ENCODE measurements around the gene CYP3A5.
"Not testable (repeated sequence)": the region's sequence is repeated elsewhere in the genome, so short reads cannot be mapped to it uniquely, and the experiment has no call there.

Gene CYP3A5

GRCh38 chr7:99637414-99637813 lies 42.4 kb downstream of the CYP3A5 start:
- not testable (repeated sequence) for DNase-seq

GRCh38 chr7:99631295-99632109 lies 48.3 kb downstream of the CYP3A5 start:
- no peak for DNase-seq

DNA sequence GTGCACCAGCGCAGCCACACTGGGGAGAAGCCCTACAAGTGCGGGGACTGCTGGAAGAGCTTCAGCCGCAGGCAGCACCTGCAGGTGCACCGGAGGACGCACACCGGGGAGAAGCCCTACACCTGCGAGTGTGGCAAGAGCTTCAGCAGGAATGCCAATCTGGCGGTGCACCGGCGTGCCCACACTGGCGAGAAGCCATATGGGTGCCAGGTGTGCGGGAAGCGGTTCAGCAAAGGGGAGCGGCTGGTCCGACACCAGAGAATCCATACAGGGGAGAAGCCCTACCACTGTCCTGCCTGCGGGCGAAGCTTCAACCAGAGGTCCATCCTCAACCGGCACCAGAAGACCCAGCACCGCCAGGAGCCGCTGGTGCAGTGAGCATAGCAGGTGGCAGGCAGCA lies 50.2 kb downstream of the CYP3A5 start:
- no peak for DNase-seq

GRCh38 chr7:99628471-99629465 lies 51.0 kb downstream of the CYP3A5 start:
- DNase-seq = no peak

DNA sequence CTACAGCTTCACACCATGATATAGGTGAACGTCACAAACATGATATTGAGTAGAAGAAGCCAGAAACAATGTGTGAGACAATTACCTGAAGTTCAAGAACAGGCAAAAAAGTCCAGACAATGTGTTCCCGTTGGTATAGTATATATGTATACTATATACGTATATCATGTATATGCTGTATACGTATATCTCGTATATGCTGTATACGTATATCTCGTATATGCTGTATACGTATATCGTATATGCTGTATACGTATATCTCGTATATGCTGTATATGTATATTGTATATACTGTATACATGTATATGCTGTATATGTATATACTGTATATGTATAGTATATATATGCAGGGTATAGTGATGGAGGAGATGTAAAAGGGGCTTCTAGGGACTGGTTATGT lies 52.3 kb downstream of the CYP3A5 start:
- DNase-seq = no peak

- DNase-seq = no peak
Measured at GRCh38 chr7:99626661-99627060, 53.1 kb downstream of the CYP3A5 start.

GRCh38 chr7:99625961-99626360 lies 53.8 kb downstream of the CYP3A5 start:
- no peak for DNase-seq

GRCh38 chr7:99625321-99625720 lies 54.5 kb downstream of the CYP3A5 start:
- no peak for DNase-seq

- DNase-seq = no peak
Measured at GRCh38 chr7:99624484-99624883, 55.3 kb downstream of the CYP3A5 start.

GRCh38 chr7:99623702-99624447 lies 55.9 kb downstream of the CYP3A5 start:
- DNase-seq = no peak

DNA sequence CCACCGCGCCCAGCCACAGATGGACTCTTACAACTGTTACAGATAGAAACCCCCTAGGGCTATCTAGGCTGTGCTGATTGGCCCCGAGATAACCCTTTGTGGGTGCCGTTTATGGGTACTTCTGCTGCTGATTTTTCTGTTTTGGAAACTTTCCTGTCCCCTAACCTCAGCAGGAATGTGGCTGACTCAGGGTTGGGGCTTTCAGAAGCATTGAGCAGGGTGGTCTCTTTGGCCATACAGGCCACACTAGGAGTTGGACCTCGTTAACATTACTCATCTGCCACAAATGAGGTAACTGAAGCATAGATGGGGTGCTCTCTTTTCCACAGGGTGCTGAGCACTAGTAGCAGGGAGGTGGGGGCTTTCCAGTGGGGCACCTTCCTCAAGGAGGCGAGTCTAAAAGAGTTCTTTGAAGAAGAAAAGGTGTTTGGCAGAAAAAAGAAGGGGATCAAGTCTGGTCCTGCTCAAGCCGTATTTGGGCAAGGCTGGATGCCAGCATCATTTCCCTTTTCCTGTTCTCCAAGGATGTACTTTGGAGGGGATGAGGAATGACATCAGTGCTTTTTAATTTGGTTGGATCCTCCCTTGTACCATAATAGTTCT lies 56.6 kb downstream of the CYP3A5 start:
- DNase-seq = no peak

- DNase-seq = no peak
Measured at GRCh38 chr7:99622596-99622995, 57.2 kb downstream of the CYP3A5 start.

- DNase-seq = no peak
Measured at GRCh38 chr7:99621271-99621670, 58.5 kb downstream of the CYP3A5 start.

- no peak for DNase-seq
Measured at GRCh38 chr7:99619571-99620130, 60.1 kb downstream of the CYP3A5 start.

DNA sequence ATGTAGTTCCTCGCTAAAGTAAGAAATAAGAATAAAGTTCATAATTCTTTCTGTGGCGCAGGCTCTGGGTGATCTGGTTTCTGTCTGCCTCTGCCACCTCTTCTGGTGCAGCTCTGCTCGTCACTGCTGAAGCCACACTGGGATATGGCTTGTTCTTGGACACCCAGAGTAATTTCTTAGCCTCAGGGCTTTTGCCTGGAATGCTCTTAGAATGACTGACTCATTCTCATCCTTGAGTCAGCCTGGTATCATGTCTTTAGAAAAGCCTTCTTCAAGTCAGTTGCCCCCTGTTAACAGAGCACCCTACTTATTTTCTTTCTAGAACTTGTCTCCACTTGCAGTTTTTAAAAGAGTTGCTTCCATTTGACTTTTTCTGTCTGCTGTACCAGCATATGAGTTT lies 61.1 kb downstream of the CYP3A5 start:
- DNase-seq = no peak

GRCh38 chr7:99617192-99617781 lies 62.5 kb downstream of the CYP3A5 start:
- no peak for DNase-seq

DNA sequence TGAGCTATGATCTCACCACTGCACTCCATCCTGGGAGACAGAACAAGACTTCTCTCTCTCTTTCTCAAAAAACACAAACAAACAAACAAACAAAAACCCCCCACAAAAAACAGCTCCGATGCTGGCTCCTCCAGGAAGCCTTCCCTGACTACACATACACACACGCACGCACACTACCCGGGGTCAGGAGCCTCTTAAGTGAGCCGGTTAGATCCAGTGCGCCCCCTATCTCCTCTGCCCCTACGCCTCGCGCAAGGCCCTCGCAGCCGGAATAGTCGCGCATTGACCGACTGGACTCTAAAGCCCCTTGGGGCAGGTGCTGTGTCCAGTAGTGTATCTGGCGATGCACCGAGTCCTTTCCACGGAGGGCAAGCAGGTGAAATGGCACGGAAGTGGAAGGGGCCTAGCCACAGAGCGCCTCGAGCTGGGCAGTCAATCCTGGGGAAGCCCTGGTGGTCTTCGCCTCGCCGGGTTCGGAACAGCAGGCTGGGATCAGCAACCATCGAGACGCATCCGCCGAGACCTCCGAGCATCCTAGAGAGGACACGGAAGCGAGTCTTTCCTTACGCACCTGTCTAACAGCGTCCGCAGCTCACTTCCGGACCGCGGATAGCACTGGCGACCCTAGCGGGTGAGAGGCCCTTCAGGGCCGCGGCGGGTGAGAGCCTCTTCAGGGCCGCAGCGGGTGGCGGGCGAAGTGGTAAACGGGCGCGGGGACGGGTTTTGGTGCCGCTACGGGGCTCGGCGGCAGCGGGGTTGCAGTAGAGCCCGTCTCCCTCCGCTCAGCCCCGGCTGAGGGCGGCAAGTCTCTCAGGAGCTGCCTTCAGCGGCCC lies 63.2 kb downstream of the CYP3A5 start, which contains the start of gene ZSCAN25:
Gene ZSCAN25, plus strand, starts transcription at position 588 of the 833 bp plus-strand sequence. CDS start 2,661 bp downstream, outside the sequence.
- peak; percentile 32 for DNase-seq

DNA sequence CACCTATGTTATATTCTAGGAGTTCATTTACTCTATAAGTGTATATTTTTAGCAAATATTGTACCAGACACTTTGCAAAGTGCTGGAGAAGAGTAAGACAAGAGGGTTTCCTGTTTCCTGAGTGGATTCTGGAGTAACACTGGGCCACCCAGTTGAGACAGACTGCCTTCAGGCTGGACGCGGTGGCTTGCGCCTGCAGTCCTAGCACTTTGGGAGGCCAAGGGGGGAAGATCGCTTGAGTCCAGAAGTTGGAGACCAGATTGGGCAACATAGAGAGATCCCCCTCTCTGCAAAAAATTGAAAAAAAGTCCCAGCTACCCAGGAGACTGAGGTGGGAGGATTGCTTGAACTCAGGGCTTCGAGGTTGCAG lies 63.8 kb downstream of the CYP3A5 start:
- DNase-seq = no peak

- DNase-seq = no peak
Measured at GRCh38 chr7:99614495-99614894, 65.3 kb downstream of the CYP3A5 start.

- DNase-seq = no peak
Measured at GRCh38 chr7:99607548-99607947, 72.2 kb downstream of the CYP3A5 start.

GRCh38 chr7:99606531-99606930 lies 73.3 kb downstream of the CYP3A5 start:
- no peak for DNase-seq
